Loucy (cell line): Measurements from ENCODE around the gene CYP2W1.
"Not testable (repeated sequence)": the region's sequence is repeated elsewhere in the genome, so short reads cannot be mapped to it uniquely, and the experiment has no call there.

ENCODE experiments used
- H2AFZ ChIP-seq: fragments of 200-600 bp; sonication (generic); 2 replicates; pipeline ENCODE4 v1.6.0; 2016; ENCODE audit warnings: antibody characterized with exemption, mild to moderate bottlenecking, low read length, moderate library complexity
- H3F3A ChIP-seq: fragments of 200-600 bp; 2 replicates; pipeline ENCODE4 v1.6.0; 2016; ENCODE audit warnings: antibody characterized with exemption, low read depth, mild to moderate bottlenecking
- H3K27me3 ChIP-seq: fragments of 200-600 bp; sonication (generic); 2 replicates; pipeline ENCODE4 v1.6.1; 2014; ENCODE audit warnings: low read length, mild to moderate bottlenecking; ENCODE audit not compliant: insufficient read depth, poor library complexity, severe bottlenecking
- H3K36me3 ChIP-seq: fragments of 200-600 bp; sonication (generic); 2 replicates; pipeline ENCODE4 v1.6.1; 2016; ENCODE audit warnings: low read length; ENCODE audit not compliant: insufficient read depth
- H3K4me1 ChIP-seq: fragments of 200-600 bp; sonication (generic); 2 replicates; pipeline ENCODE4 v1.5.1; 2014; ENCODE audit warnings: low read length, mild to moderate bottlenecking; ENCODE audit not compliant: insufficient read depth, poor library complexity, severe bottlenecking
- H3K4me2 ChIP-seq: fragments of 200-600 bp; sonication (generic); 2 replicates; pipeline ENCODE4 v1.6.0; 2014; ENCODE audit warnings: antibody characterized with exemption, low read length, low read depth, mild to moderate bottlenecking; ENCODE audit not compliant: poor library complexity, severe bottlenecking
- H3K4me3 ChIP-seq: fragments of 200-600 bp; sonication (generic); 2 replicates; pipeline ENCODE4 v1.5.1; 2014; ENCODE audit warnings: low read length, mild to moderate bottlenecking, mixed read lengths; ENCODE audit not compliant: poor library complexity, severe bottlenecking
- H3K79me2 ChIP-seq: fragments of 200-600 bp; sonication (generic); 2 replicates; pipeline ENCODE4 v1.6.1; 2014; ENCODE audit warnings: low read length; ENCODE audit not compliant: insufficient read depth
- H3K9ac ChIP-seq: fragments of 200-600 bp; sonication (generic); 2 replicates; pipeline ENCODE4 v1.6.0; 2014; ENCODE audit warnings: mild to moderate bottlenecking, low read depth, low read length, moderate library complexity; ENCODE audit not compliant: poor library complexity, severe bottlenecking
- H3K9me2 ChIP-seq: fragments of 200-600 bp; sonication (generic); replicated peaks from 2 replicates; pipeline ENCODE4 v1.6.1; 2016; ENCODE audit warnings: low read depth, low read length, mixed read lengths
- H3K9me3 ChIP-seq: fragments of 200-600 bp; sonication (generic); 2 replicates; pipeline ENCODE4 v1.6.1; 2014; ENCODE audit warnings: mild to moderate bottlenecking, antibody characterized with exemption, low read length, low read depth; ENCODE audit not compliant: insufficient read depth
- H4K20me1 ChIP-seq: fragments of 200-600 bp; sonication (generic); 2 replicates; pipeline ENCODE4 v1.6.0; 2014; ENCODE audit warnings: antibody characterized with exemption, low read length, mild to moderate bottlenecking; ENCODE audit not compliant: insufficient read depth, poor library complexity, severe bottlenecking
- EZH2phosphoT487 ChIP-seq: fragments of 200-600 bp; IDR thresholded peaks from 2 replicates; pipeline ENCODE4 v1.6.1; 2018; ENCODE audit warnings: antibody characterized with exemption, mild to moderate bottlenecking, moderate library complexity, borderline replicate concordance
- TF ChIP-seq, protein P1 (sequence below): fragments of 200-600 bp; sonication (generic); conservative IDR thresholded peaks from 2 replicates; pipeline ENCODE4 v1.5.1; 2014; ENCODE audit warnings: mild to moderate bottlenecking, antibody characterized with exemption, low read length

The CYP2W1 gene

DNA sequence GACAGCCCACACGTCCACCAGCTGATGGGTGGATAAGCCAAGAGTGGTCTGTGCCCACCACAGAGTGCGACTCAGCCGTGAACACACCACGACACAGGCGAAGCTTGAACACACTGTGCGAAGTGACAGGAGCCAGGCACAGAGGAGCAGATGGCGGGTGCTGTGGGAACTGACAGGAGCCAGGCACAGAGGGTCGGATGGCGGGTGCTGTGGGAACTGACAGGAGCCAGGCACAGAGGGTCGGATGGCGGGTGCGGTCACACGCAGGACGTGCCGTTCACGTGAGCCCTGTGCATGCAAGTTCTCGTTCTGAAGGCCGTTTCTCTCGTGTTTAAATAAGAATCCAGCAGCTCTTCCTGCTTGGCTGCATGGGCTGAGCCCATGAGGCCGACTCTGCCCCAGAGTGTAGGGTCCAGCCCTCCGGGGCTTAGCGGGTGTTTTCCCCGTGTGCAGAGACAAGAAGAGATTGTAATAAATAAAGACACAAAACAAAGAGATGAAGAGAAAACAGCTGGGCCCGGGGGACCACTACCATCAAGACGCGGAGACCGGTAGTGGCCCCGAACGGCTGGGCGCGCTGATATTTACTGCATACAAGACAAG lies 22.6 kb upstream of the CYP2W1 start:
- H3K9me3 ChIP-seq = no peaks in the 10 kb centered on the region
- no peaks in the 10 kb centered on the region for H3F3A ChIP-seq
- TF ChIP-seq EZH2phosphoT487 = no peak
- TF ChIP-seq, protein P1, sequence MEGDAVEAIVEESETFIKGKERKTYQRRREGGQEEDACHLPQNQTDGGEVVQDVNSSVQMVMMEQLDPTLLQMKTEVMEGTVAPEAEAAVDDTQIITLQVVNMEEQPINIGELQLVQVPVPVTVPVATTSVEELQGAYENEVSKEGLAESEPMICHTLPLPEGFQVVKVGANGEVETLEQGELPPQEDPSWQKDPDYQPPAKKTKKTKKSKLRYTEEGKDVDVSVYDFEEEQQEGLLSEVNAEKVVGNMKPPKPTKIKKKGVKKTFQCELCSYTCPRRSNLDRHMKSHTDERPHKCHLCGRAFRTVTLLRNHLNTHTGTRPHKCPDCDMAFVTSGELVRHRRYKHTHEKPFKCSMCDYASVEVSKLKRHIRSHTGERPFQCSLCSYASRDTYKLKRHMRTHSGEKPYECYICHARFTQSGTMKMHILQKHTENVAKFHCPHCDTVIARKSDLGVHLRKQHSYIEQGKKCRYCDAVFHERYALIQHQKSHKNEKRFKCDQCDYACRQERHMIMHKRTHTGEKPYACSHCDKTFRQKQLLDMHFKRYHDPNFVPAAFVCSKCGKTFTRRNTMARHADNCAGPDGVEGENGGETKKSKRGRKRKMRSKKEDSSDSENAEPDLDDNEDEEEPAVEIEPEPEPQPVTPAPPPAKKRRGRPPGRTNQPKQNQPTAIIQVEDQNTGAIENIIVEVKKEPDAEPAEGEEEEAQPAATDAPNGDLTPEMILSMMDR = no peak
- H3K36me3 ChIP-seq = no peaks in the 10 kb centered on the region
- no peaks in the 10 kb centered on the region for H3K27me3 ChIP-seq
- no peaks in the 10 kb centered on the region for H3K9me2 ChIP-seq
- no peaks in the 10 kb centered on the region for H3K4me1 ChIP-seq
- H3K9ac ChIP-seq = no peak overlapping the region
- H2AFZ ChIP-seq = no peak overlapping the region
- H3K4me2 ChIP-seq = no peak overlapping the region
- H3K4me3 ChIP-seq = no peak overlapping the region
- no peaks in the 10 kb centered on the region for H3K79me2 ChIP-seq
- H4K20me1 ChIP-seq = no peaks in the 10 kb centered on the region

DNA sequence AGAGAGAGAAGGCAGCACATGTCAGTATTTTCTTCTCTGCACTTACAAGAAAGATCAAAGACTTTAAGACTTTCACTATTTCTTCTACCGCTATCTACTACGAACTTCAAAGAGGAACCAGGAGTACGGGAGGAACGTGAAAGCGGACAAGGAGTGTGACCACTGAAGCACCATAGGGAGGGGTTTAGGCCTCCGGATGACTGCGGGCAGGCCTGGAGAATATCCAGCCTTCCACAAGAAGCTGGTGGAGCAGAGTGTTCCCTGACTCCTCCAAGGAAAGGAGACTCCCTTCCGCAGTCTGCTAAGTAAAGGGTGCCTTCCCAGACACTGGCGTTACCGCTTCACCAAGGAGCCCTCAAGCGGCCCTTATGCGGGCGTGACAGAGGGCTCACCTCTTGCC lies 22.0 kb upstream of the CYP2W1 start:
- not testable (repeated sequence) for H3K9me2 ChIP-seq, H3F3A ChIP-seq, H3K4me3 ChIP-seq, H3K9ac ChIP-seq, H3K4me1 ChIP-seq, H4K20me1 ChIP-seq, H3K9me3 ChIP-seq, H3K4me2 ChIP-seq, H3K27me3 ChIP-seq, H2AFZ ChIP-seq, H3K36me3 ChIP-seq, H3K79me2 ChIP-seq

DNA sequence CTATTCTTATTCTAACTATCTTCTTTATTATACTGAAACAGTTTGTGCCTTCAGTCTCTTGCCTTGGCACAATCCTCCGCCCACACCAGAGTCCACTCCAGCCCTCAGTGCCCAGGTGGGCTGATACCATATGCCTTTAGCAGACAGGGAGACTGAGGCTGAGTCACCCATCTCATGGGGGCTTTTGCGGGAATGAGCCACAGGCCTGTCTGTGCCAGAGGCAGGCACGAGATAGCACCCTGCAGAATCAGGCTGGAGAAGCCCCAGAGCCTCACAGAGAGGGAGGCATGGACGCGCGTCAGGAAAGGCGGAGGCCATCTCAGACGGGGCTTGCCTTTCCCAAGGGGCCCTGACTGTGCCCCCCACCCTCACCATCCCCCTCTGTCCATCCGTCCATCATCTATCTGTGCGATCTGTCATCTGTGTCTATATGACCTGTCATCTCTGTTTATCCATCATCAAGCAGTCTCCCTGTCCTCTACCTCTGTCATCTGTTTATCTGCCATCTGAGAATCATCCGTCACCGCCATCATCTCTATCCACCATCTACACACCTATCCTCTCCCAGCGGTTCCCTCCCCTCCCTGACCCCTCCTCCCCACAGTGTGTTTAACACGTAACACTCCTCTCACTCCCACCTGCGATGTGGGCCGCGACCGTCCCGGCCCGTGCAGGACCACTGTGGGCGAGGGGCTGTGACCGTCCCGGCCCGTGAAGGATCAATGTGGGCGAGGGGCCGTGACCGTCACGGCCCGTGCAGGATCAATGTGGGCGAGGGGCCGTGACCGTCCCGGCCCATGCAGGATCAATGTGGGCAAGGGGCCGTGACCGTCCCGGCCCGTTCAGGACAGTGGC lies 21.2 kb upstream of the CYP2W1 start:
- TF ChIP-seq EZH2phosphoT487 = no peak
- TF ChIP-seq, protein P1 = no peak
- no peaks in the 10 kb centered on the region for H3K79me2 ChIP-seq

More for the DNA sequence above, 21.2 kb upstream of the CYP2W1 start:
- Histone ChIP-seq H3K27me3 (no peaks in the 10 kb centered on the region), H3K9ac (no peak overlapping the region), H3K4me3 (no peak overlapping the region), H3F3A (no peaks in the 10 kb centered on the region), H3K9me2 (no peaks in the 10 kb centered on the region), H3K4me1 (no peaks in the 10 kb centered on the region), H3K4me2 (no peak overlapping the region), H2AFZ (no peak overlapping the region), H3K9me3 (no peaks in the 10 kb centered on the region), H3K36me3 (no peaks in the 10 kb centered on the region; the same call in 1 of the 2 replicates), H4K20me1 (no peaks in the 10 kb centered on the region)
